Upper lobe of left lung (tissue), 6 donors: Measurements from ENCODE around the gene APOF. TPM values are rescaled to one million over a fixed set of nuclear protein-coding genes. Genes with fewer than 3 reads are reported as not detected.

ENCODE experiments used
- ATAC-seq, 2 donors: fragments of 200-7000 bp; cut with Tn5 transposase; one replicate each; pipeline ENCODE4 v1.9.1; 2022; ENCODE audit warnings: mild to moderate bottlenecking in 2 of 2, moderate library complexity in 2 of 2; ENCODE audit not compliant: low FRiP score in 2 of 2
- DNase-seq, 2 donors: peaks; one replicate each; pipeline ENCODE4 v3.0.0-alpha.2; 2019 to 2020
- H3K27ac ChIP-seq, 4 donors: fragments of 200-600 bp; sonication (generic); one replicate each; pipeline ENCODE4 v1.5.1; 2016 to 2019
- H3K27me3 ChIP-seq, 4 donors: fragments of 200-600 bp; sonication (generic); one replicate each; pipeline ENCODE4 v1.5.1; 2017 to 2019
- H3K36me3 ChIP-seq, 4 donors: fragments of 200-600 bp; sonication (generic); one replicate each; pipeline ENCODE4 v1.5.1; 2016 to 2019
- H3K4me1 ChIP-seq, 4 donors: fragments of 200-600 bp; sonication (generic); one replicate each; pipeline ENCODE4 v1.5.1; 2018 to 2019
- H3K4me3 ChIP-seq, 4 donors: fragments of 200-600 bp; sonication (generic); one replicate each; pipeline ENCODE4 v1.5.1; 2017 to 2019; ENCODE audit warnings: mild to moderate bottlenecking in 2 of 4, moderate library complexity in 1 of 4
- H3K9me3 ChIP-seq, 4 donors: fragments of 200-600 bp; sonication (generic); one replicate each; pipeline ENCODE4 v1.5.1; 2018 to 2019
- CTCF ChIP-seq, 6 experiments: fragments of 450-650 bp in 4 of 6; fragments of 200-600 bp in 2 of 6; sonication (generic) in 2 of 6; IDR thresholded peaks; one replicate each; pipeline ENCODE4 v1.5.1; 2016 to 2019; ENCODE audit warnings: antibody characterized with exemption in 6 of 6
- EP300 ChIP-seq, 4 donors: sonication (generic); formaldehyde crosslinking; IDR thresholded peaks; one replicate each; pipeline ENCODE4 v1.5.1; 2017; ENCODE audit warnings: antibody characterized with exemption in 4 of 4, control low read depth in 2 of 4
- POLR2A ChIP-seq, 4 donors: fragments of 450-650 bp; IDR thresholded peaks; one replicate each; pipeline ENCODE4 v1.5.1; 2016 to 2017; ENCODE audit warnings: antibody characterized with exemption in 4 of 4, mild to moderate bottlenecking in 2 of 4
- POLR2AphosphoS5 ChIP-seq, 2 donors: sonication (generic); formaldehyde crosslinking; IDR thresholded peaks; one replicate each; pipeline ENCODE4 v1.5.1; 2017; ENCODE audit warnings: antibody characterized with exemption in 2 of 2
- WGBS, 2 donors: methylation state at CpG; one replicate each; pipeline ENCODE4 v1.1.5; 2017 to 2018; 5-methylcytosine and 5-hydroxymethylcytosine counted together
- total RNA-seq, 6 donors: library from RNA; depleted of rRNA in 4 of 6; stranded (reverse); fragments of >200 nt in 4 of 6; gene quantifications; one replicate each; pipeline versions ENCODE4 v1.1.0 to v1.2.1, GENCODE V29; 2016 to 2021
- donor health status: DM: no; HTN: no; CAD: no; lungs with moderate emphysema.
- donor health status: DM: no; HTN: yes; CAD: no; lungs with severe emphysema.

APOF gene
- total RNA-seq, 6 donors from 2014 or later = 0.20 TPM; not detected in 5

- ATAC-seq (peak in 1 of 2 donors; percentile 1), DNase-seq (no peak)
- peak overlapping the region; percentile 93 to 98 (median 96) for H3K27ac ChIP-seq
- no peak for TF ChIP-seq EP300 (IDR thresholded peaks at IDR 0.05)
- TF ChIP-seq POLR2A (IDR thresholded peaks at IDR 0.05) = no peak
- TF ChIP-seq POLR2AphosphoS5 (IDR thresholded peaks at IDR 0.05) = no peak
- TF ChIP-seq CTCF (IDR thresholded peaks at IDR 0.05) = no peak
- peaks cover 19 to 25% (median 20%) of the 10 kb centered on the region in 4 donors for H3K4me1 ChIP-seq
- no peaks in the 10 kb centered on the region for H3K36me3 ChIP-seq
- H3K27me3 ChIP-seq = no peaks in the 10 kb centered on the region
- no peaks in the 10 kb centered on the region for H3K9me3 ChIP-seq
- 0 to 10% methylated on average over 3 to 6 of the region's 6 CpGs for WGBS, 2 donors
- H3K4me3 ChIP-seq = peak overlapping the region; percentile 60 to 69 (median 62)
Measured at GRCh38 chr12:56334490-56334793, 28.2 kb downstream of the APOF start.

DNA sequence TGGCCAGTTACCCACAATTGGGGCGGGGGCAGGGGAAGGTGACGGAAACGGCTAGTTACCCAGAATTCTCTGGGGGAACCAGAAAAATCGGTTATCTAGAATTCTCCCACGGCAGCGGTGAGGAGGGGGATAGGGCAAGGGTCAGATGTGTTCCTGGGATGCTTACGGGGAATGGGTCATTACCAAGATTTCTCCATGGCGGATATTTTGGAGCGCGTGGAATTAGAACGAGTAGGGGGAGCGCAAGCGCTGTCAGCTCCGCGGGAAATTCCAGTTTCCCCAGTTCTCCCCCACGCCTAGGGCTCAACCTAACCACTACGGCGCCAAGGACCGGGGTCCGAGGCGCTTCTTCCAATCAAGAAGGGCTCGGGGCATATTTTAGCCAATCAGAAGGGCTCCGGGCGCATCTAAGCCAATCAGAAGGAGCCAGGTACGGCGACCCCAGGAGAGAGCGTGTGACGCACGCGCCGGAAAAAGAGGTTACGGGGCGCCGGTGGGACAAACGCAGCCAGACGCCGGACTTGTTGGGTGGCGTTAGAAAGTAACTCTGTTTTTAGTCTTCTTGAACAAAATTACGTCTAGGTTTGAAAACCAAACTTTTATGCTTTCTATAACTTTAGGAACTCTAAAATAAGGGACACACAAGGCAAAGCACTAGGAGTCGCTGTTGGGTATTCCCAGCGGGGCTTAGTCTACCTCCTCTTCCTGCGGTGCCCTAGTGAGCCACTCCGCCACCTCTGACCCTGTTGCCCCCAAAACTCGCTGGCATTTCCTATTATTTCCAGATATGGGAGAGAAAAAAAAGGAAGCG is 28.8 kb downstream of the APOF start, which contains the start of gene PAN2:
Gene PAN2, minus strand, starts transcription at position 322 of the 811 bp plus-strand sequence. CDS start 906 bp downstream, outside the sequence.
- DNase-seq = peak; percentile 93 to 96
- Histone ChIP-seq H3K27me3 (no peaks in the 10 kb centered on the region), H3K4me3 (peak within 1 kb of the TSS; percentile 60 to 69 (median 62))

DNA sequence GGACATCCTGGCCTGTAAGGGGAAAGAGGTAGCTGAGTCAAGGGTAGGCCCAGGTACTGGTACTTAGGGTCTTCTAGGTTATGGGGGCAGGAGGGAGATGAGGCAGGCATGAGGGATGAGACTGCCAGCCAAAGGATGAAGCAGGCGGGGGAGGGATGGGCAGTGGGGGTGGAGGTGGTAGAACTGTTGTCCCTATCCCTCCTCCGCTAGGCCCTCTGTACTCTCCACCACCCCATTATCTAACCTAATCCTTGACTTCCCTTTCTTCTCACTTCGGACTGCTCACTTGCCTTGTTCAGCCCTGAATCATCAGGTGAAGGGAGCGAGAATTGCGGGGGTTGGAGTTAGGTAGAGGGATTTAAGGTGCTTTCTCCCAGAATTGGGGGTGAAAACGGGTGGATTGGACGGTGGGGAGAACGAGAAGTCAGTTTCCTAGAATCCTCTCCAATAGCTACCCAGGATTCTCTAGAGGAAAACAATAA is 29.4 kb downstream of the APOF start:
- peaks cover 11 to 18% (median 11%) of the 10 kb centered on the region in 4 donors for H3K4me1 ChIP-seq
- H3K9me3 ChIP-seq = no peaks in the 10 kb centered on the region
- peaks cover 0 to 2% (median under 1%) of the 10 kb centered on the region in 4 donors for H3K36me3 ChIP-seq
- WGBS, 2 donors = 8 to 21% methylated on average over 7 to 8 of the region's 8 CpGs
- H3K27ac ChIP-seq = peak overlapping the region; percentile 93 to 98 (median 96)
- H3K4me3 ChIP-seq = peak overlapping the region; percentile 60 to 69 (median 62)
- peak in 1 of 2 donors; percentile 12 for ATAC-seq
- H3K27me3 ChIP-seq = no peaks in the 10 kb centered on the region
- no peak for TF ChIP-seq POLR2AphosphoS5 (IDR thresholded peaks at IDR 0.05)
- no peak for TF ChIP-seq POLR2A (IDR thresholded peaks at IDR 0.05)
- no peak for TF ChIP-seq EP300 (IDR thresholded peaks at IDR 0.05)
- TF ChIP-seq CTCF (IDR thresholded peaks at IDR 0.05) = no peak
- DNase-seq = no peak

More for the DNA sequence above, 28.8 kb downstream of the APOF start, which contains the start of gene PAN2:
- no peaks in the 10 kb centered on the region for H3K9me3 ChIP-seq
- peak; percentile 60 to 85 (median 72) for TF ChIP-seq POLR2A (IDR thresholded peaks at IDR 0.05)
- peak; percentile 79 to 86 for TF ChIP-seq POLR2AphosphoS5 (IDR thresholded peaks at IDR 0.05)
- TF ChIP-seq EP300 (IDR thresholded peaks at IDR 0.05) = peak in 1 of 4 donors; percentile 34
- TF ChIP-seq CTCF (IDR thresholded peaks at IDR 0.05) = peak in 5 of 6 experiments; percentile 14 to 66 (median 49)
- H3K27ac ChIP-seq = peak within 1 kb of the TSS; percentile 93 to 98 (median 96)
- 1% methylated on average over 36 to 45 of the region's 45 CpGs for WGBS, 2 donors
- no peaks in the 10 kb centered on the region for H3K36me3 ChIP-seq
- peak; percentile 99 for ATAC-seq
- peaks cover 17 to 22% (median 17%) of the 10 kb centered on the region in 4 donors for H3K4me1 ChIP-seq

DNA sequence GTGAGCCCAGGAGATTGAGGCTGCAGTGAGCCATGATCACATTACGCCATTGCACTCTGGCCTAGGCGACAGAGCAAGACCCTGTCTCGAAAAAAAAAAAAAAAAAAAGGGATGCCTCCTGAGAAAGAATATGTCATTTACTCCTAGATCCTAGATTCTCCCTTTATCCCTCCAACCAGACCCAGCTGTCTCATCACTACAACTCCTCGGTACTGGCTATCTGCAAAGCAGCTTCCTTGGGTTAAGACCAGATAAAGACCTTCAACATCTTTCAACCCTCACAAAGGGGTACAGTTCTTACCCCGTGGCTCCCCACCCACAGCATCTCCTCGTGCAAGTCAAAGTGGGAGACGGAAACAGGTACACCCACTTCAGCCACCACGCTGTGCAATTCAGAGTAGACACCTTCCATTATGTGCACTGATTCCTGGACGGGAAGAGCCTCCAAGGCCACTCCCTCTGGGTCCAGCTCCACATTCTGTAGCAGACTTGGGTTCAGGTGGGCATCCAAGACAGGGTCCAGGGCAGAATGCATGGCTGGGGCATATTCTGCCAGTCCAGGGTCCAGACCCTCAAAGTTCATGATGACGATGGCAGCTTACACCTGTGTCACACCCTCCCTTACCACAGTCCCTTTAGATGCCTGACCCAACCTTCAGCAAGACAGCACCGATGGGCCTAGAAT is 30.0 kb downstream of the APOF start:
- Histone ChIP-seq H3K4me1 (peaks cover 6 to 15% (median 11%) of the 10 kb centered on the region in 4 donors), H3K36me3 (peaks cover 0 to 8% (median 6%) of the 10 kb centered on the region in 4 donors), H3K27ac (peak overlapping the region; percentile 93 to 98 (median 96)), H3K9me3 (no peaks in the 10 kb centered on the region), H3K4me3 (peak overlapping the region in 3 of 4 donors; percentile 60 to 69 (median 62)), H3K27me3 (no peaks in the 10 kb centered on the region)
- DNase-seq (no peak), ATAC-seq (no peak)
- TF ChIP-seq POLR2A (IDR thresholded peaks at IDR 0.05) (no peak), POLR2AphosphoS5 (IDR thresholded peaks at IDR 0.05) (no peak), EP300 (IDR thresholded peaks at IDR 0.05) (no peak), CTCF (IDR thresholded peaks at IDR 0.05) (no peak)
- 93 to 94% methylated on average over 11 of the region's 11 CpGs for WGBS, 2 donors
